ENCODE results near the gene RALBP1. TPM values are rescaled to one million over a fixed set of nuclear protein-coding genes. Genes with fewer than 3 reads are reported as not detected.

Gene RALBP1
- total RNA-seq, 2 donors from 2014 or later = 41.4 to 50.4 TPM

GRCh38 chr18:9568186-9568585 is 92.9 kb downstream of the RALBP1 start:
- DNase-seq (ENCODE audit: low spot score) = no peak
- intact Hi-C loops (cut with DNase I) = no loop called here

DNA sequence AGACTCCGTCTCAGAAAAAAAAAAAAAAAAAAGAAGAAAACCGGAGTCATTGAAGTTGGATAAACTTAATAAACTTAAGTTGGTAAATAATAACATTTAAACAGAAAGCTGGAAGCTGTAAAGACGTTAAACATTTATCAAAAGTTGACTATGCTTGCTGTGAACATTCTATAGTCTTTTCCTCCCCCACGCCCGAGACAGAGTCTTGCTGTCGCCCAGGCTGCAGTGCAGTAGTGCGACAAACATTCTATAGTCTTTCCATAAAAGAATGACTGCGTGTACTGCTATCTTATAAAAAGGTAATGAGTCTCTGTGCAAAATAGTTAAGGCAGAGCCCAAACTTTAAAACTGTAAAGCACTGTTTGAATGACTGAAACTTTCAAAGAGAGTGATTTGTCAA is 93.9 kb downstream of the RALBP1 start:
- no peak for DNase-seq (ENCODE audit: low spot score)
- intact Hi-C loops (cut with DNase I) = no loop called here

- intact Hi-C loops (cut with DNase I) = no loop called here
- DNase-seq (ENCODE audit: low spot score) = no peak
These were observed 94.9 kb downstream of the RALBP1 start for GRCh38 chr18:9570255-9570654.

- intact Hi-C loops (cut with DNase I) = no loop called here
- no peak for DNase-seq (ENCODE audit: low spot score)
These were observed 96.2 kb downstream of the RALBP1 start for GRCh38 chr18:9571546-9571945.

- intact Hi-C loops (cut with DNase I) = no loop called here
These were observed 99.3 kb downstream of the RALBP1 start for GRCh38 chr18:9574473-9575115.

DNA sequence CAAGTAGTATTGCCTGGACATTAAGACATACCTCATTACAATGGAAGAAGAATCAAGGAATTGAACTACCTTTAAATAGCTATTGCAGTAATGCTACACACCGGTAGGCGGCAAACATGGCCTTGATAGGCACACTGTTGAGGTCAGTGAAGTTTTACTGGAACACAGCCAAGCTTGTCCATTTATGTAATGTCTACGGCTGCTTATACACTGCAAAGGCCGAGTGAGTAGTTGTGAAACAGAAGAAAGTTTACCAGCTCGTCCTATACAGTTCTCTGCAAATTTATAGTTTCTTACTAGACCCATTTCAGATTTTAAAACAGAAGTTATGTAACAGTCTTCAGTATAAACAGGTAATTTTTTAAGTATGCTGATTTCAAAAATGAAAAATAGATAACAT is 100.2 kb downstream of the RALBP1 start:
- DNase-seq (ENCODE audit: low spot score) = no peak
- intact Hi-C loops (cut with DNase I) = no loop called here

More at GRCh38 chr18:9574473-9575115, 99.3 kb downstream of the RALBP1 start:
- DNase-seq (ENCODE audit: low spot score) = no peak

DNA sequence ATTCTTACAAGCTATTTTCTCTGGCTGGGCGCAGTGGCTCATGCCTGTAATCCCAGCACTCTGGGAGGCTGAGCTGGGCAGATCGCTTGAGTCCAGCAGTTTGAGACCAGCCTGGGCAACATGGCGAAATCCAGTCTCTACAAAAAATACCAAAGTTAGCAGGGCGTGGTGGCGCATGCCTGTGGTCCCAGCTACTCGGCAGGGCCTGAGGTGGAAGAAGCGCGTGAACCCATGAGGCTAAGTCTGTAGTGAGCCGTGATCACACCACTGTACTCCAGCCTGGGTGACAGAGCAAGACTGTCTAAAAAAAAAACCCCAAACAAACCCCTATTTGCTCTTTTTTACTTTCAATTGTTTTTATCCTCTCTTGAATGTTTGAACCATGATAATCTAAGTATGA is 102.0 kb downstream of the RALBP1 start:
- intact Hi-C loops (cut with DNase I) = no loop called here
- DNase-seq (ENCODE audit: low spot score) = no peak

- intact Hi-C loops (cut with DNase I) = no loop called here
- no peak for DNase-seq (ENCODE audit: low spot score)
These were observed 103.0 kb downstream of the RALBP1 start for GRCh38 chr18:9578306-9578705.

GRCh38 chr18:9581667-9582066 is 106.4 kb downstream of the RALBP1 start:
- no peak for DNase-seq (ENCODE audit: low spot score)
- intact Hi-C loops (cut with DNase I) = no loop called here

- intact Hi-C loops (cut with DNase I) = no loop called here
- DNase-seq (ENCODE audit: low spot score) = no peak
These were observed 111.5 kb downstream of the RALBP1 start for GRCh38 chr18:9586814-9587213.

Other genes with a start within 250 kb of the RALBP1 start
- gene TWSG1, start 140.7 kb upstream of the RALBP1 start, total RNA-seq = 10 to 100 TPM; 69.0 to 96.6 TPM
- gene PPP4R1, start 139.0 kb downstream of the RALBP1 start, total RNA-seq = 100 to 1,000 TPM in 1 of 2 donors, 10 to 100 TPM in 1; 84.0 to 108 TPM
- gene RAB31, start 232.8 kb downstream of the RALBP1 start, total RNA-seq = 100 to 1,000 TPM; 107 to 141 TPM